Motor neuron (in vitro differentiated cells): ENCODE data around the gene UST. TPM values are rescaled to one million over a fixed set of nuclear protein-coding genes. Genes with fewer than 3 reads are reported as not detected.
"Not testable (repeated sequence)": the region's sequence is repeated elsewhere in the genome, so short reads cannot be mapped to it uniquely, and the experiment has no call there.

Experiments
- ATAC-seq, 8 experiments: fragments of 200-7000 bp; cut with Tn5 transposase; replicated peaks in 6 of 8; 2 replicates each; pipeline ENCODE4 v1.8.0; 2021; ENCODE audit warnings: mild to moderate bottlenecking in 8 of 8, moderate library complexity in 8 of 8
- H3K27ac ChIP-seq, 2 donors: fragments of 250-450 bp; sonication (Bioruptor Pico); 2 replicates each; pipeline ENCODE4 v1.9.0; 2021; ENCODE audit warnings: antibody characterized with exemption in 2 of 2, mild to moderate bottlenecking in 2 of 2, moderate library complexity in 1 of 2
- H3K4me1 ChIP-seq, 2 donors: fragments of 250-450 bp; sonication (Bioruptor Pico); replicated peaks in 1 of 2; 2 replicates each; pipeline ENCODE4 v1.6.1; 2021; ENCODE audit warnings: antibody characterized with exemption in 2 of 2, mild to moderate bottlenecking in 2 of 2, moderate library complexity in 1 of 2
- H3K4me3 ChIP-seq, 5 donors: fragments of 250-450 bp; sonication (Bioruptor Pico); 2 replicates each; pipeline ENCODE4 v1.9.0; 2021; ENCODE audit warnings: antibody characterized with exemption in 5 of 5, mild to moderate bottlenecking in 5 of 5, moderate library complexity in 4 of 5
- WGBS, 10 experiments: fragments of 450-650 bp; shearing (Covaris generic); methylation state at CpG; one replicate each; pipeline ENCODE4 v1.0.0; 2022; 5-methylcytosine and 5-hydroxymethylcytosine counted together
- in situ Hi-C, 9 experiments: fragments of 400-800 bp; cut with MboI; loops; one replicate each; pipeline ENCODE4 v1.15.0; 2021; ENCODE audit warnings: low sequenced_read_pairs in 9 of 9, low pct_unique_long_range_greater_than_20kb in 2 of 9; ENCODE audit not compliant: unreplicated experiment in 9 of 9
- total RNA-seq, 8 experiments: library from RNA; unstranded; fragments of 300-600 nt; gene quantifications; 2 replicates each; pipeline versions ENCODE4 v1.2.3 to v1.2.4, GENCODE V29; 2022

UST gene
- total RNA-seq, 8 experiments from 2014 or later = 5.2 to 22.9 (median 7.8) TPM

DNA sequence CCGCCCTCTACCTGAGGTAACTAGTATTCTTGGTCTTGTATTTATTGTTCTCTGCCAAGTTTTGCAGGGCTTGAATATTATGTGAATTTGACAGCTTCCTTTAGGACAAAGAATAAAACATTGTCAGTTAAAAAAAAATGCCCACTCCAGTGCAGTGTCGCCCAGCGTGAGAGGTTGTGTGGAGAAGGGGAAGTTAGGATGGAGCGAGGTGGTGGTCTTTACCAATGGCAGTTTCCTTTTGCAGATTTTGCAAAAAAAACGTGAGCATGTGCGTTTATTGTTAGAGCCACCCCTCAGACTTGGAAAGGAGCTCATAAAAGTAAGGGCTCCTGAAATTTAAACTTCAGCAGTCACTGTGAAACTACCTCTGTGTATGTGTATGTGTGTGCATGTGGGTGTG, 28.3 kb downstream of the UST start:
- 46 to 100% (median 80%) methylated on average over 1 to 5 of the region's 6 CpGs; no CpG with 5 or more reads in 3 of the 10 experiments for WGBS, 10 experiments
- in situ Hi-C loops = no loop called here
- Histone ChIP-seq H3K4me3 (no peak overlapping the region), H3K27ac (no peak overlapping the region), H3K4me1 (peaks cover 0 to 6% of the 10 kb centered on the region in 2 donors)
- no peak for ATAC-seq

DNA sequence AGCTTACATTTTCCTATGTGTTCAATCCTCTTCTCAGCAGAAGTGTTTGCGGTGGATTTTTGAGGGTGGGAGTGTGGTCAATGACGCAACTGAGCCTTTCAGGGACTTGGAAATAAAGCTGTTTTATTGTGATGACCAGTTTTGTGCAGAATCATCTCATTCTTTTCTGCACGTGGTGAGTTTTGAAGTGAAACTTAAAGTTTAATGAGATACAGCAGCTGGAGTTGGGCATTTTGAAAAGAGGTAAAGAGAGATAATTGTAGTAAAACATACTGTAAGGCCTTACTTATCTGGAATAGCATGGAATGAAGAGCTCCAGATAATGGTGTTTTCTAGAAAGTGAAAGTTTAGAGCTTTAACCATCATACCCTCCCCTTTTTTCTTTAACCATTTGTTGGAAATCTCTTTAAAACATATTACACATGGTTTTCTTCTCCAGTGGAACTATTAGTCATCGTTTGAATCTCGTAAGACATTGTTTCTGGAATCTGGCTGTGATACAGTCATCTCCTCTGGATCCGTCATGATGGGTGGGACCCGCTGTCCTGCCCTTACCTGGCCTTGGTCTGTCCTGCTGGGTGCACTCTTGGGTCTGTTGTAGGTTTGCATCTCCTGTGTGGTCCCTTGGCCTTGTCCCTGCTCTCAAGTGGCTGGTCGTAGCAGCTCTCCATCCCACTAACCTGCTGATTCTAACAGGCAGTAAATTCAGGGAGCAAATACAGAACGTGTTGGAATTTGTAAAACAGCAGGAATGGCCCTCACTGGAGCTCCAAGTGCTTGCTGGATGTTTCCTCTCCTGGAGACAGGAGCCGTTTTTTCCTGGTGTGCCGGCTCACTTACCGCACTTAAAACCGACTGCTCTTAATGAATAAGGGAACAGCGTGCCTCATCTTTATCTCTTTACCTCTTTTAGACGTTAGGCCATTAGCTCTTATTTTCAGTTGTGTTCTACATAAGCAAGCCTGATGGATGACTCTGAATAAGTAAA, 29.8 kb downstream of the UST start:
- in situ Hi-C loops = no loop called here
- peaks cover 0 to 8% of the 10 kb centered on the region in 2 donors for H3K4me1 ChIP-seq
- ATAC-seq = peak in 2 of 8 experiments; percentile 88 to 89
- WGBS, 10 experiments = 10 to 87% (median 68%) methylated on average over 4 to 14 of the region's 15 CpGs
- H3K27ac ChIP-seq = no peak overlapping the region
- H3K4me3 ChIP-seq = no peak overlapping the region

DNA sequence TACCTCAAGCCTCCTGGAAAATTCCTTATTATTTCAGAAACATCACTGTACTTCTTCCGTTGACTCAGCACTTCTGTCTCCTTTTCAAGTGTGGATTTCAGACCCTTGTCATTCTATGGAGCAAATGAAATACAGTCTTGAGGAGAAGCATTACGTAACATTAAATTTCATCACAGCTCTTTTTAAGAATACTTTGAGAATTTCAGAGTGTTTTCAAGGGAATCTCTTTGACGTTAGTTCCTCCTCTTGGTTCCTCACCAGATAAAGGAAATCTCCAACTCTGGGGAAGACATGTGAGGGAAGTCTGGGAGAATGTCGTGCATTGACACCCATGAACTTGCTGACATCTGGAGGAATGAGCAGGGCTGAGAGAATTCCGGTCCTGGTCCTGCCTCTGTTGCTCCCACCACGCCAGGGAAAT, 32.3 kb downstream of the UST start:
- no peak for ATAC-seq
- WGBS, 10 experiments = 50 to 100% (median 91%) methylated on average over 2 to 6 of the region's 6 CpGs
- in situ Hi-C loops = no loop called here
- peaks cover 2 to 9% of the 10 kb centered on the region in 2 donors for H3K4me1 ChIP-seq
- H3K27ac ChIP-seq = no peak overlapping the region
- no peak overlapping the region for H3K4me3 ChIP-seq

DNA sequence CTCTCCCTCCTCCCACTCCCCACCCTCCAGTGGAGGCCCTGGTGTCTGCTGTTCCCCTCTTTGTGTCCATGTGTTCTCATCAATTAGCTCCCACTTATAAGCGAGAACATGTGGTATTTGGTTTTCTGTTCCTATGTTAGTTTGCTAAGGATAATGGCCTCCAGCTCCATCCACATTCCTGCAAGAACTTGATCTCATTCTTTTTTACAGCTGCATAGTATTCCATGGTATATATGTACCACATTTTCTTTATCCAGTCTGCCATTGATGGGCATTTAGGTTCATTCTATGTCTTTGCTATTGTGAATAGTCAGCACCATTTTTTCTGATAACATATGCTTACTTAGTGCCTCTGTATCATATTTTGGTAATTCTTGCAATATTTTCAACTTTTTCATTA, 33.6 kb downstream of the UST start:
- in situ Hi-C loops, ATAC-seq, H3K4me1 ChIP-seq, H3K27ac ChIP-seq, H3K4me3 ChIP-seq: not testable (repeated sequence)
- 60 to 100% (median 87%) methylated on average over 1 of the region's 1 CpG; no CpG with 5 or more reads in 4 of the 10 experiments for WGBS, 10 experiments

DNA sequence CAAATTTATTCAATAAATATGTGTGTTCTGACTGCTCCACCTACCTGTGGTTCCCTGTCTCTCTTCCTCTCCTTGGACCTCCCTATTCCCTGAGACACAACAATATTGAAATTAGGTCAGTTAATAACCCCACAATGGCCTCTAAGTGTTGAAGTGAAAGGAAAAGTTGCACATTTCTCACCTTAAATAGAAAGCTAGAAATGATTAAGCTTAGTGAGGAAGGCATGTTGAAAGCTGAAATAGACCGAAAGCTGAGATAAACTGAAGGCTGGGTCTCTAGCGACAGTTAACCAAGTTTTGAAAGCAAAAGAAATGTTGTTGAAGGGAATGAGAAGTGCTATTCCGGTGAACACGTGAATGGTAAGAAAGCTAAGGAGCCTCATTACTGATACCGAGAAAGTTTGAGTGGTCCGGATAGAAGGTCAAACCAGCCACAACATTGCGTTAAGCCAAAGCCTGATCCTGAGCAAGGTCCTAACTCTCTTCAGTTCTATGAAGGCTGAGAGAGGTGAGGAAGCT, 34.1 kb downstream of the UST start:
- in situ Hi-C loops = no loop called here
- H3K4me1 ChIP-seq = peaks cover 2 to 9% of the 10 kb centered on the region in 2 donors
- no peak for ATAC-seq
- no peak overlapping the region for H3K27ac ChIP-seq
- no peak overlapping the region for H3K4me3 ChIP-seq
- WGBS, 10 experiments = 73 to 100% (median 95%) methylated on average over 2 to 7 of the region's 7 CpGs

DNA sequence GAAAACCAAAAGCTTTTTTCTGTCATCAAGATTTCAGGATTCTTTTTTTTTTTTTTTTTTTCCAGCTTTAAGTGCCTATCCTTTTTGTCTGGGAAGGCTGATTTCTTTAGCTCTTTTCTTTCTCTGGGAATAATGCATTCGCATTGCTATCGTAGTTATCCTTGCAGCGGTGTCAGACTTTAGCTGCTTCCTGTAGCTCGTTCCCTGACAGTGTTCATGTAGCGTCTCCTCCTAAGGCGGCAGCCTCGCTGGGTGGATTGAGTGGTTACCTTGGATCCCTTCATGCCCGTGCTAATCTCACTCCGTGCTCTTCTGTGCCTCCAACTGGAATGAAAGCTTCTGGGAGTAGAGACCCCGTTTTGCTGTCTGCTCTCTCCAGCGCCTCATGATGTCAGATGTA, 43.1 kb downstream of the UST start:
- Histone ChIP-seq H3K27ac (no peak overlapping the region), H3K4me1 (peaks cover 4 to 5% of the 10 kb centered on the region in 2 donors), H3K4me3 (no peak overlapping the region)
- peak in 5 of 8 experiments; percentile 38 to 66 (median 52) for ATAC-seq
- in situ Hi-C loops = no loop called here
- 40 to 87% (median 77%) methylated on average over 1 to 11 of the region's 11 CpGs for WGBS, 10 experiments

DNA sequence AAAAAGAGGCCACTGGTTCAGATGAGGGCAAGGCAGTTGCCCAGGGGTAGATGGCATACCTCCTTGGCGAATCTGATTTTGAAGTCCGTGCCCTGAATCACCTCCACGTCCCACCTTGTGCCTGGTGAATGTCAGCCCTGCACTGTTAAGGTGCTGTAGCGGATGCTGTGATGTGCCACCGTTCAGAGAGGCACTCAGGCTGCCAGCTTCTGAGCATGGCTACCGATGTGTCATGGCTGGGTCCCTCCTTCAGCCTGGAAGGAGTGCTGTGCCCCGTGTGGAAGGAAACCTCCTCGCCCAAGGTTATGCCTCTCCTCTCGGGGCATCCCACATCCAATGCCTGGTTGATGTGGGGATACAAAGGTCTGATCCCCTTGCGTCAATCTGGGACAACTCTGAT, 43.6 kb downstream of the UST start:
- peak in 1 of 8 experiments; percentile 12 for ATAC-seq
- H3K4me1 ChIP-seq = peaks cover 4 to 5% of the 10 kb centered on the region in 2 donors
- WGBS, 10 experiments = 91 to 100% methylated on average over 3 of the region's 10 CpGs; no CpG with 5 or more reads in 8 of the 10 experiments
- in situ Hi-C loops = no loop called here
- no peak overlapping the region for H3K4me3 ChIP-seq
- H3K27ac ChIP-seq = no peak overlapping the region

DNA sequence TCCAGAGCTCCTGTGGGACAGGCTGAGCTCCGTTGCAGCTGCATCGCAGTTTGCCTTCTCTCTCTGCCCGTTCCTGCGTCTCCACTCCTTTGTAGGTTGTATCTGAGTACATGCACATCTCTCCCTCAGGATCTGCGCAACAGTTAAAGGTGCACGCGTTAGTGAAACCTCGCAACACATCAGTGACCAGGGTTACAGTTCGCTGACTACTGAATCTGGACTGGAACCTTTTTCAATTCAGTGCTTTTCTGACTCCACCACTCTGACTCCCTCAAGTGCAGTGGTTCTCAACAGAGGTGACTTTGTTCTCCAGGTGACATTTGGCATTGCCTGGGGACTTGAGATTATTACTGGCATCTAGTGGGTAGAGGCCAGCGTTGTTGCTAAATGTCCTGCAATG, 44.0 kb downstream of the UST start:
- 22 to 100% (median 91%) methylated on average over 1 to 4 of the region's 10 CpGs; no CpG with 5 or more reads in 4 of the 10 experiments for WGBS, 10 experiments
- Histone ChIP-seq H3K27ac (no peak overlapping the region), H3K4me1 (peaks cover 4 to 5% of the 10 kb centered on the region in 2 donors), H3K4me3 (no peak overlapping the region)
- no peak for ATAC-seq
- in situ Hi-C loops = no loop called here

DNA sequence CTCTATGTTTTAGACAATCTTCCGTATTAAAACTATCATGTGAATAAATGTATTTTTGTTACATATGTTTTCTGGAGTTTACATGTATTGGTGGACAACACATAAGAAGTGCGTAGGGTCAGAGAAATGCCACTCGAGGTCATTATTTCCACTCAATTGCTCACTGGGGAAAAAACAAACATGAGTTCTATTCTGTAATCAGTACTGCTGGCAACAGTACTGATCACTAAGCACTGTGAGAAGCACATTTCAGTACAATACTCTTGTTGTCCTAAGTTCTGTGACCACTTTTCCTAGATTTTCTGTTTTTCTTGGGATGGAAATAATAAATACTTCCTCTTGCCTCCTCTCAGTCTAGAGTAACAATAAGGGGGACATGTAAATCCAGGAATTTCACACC, 44.5 kb downstream of the UST start:
- no peak for ATAC-seq
- WGBS, 10 experiments = 55 to 100% (median 88%) methylated on average over 1 to 3 of the region's 3 CpGs; no CpG with 5 or more reads in 1 of the 10 experiments
- in situ Hi-C loops = no loop called here
- Histone ChIP-seq H3K4me3 (no peak overlapping the region), H3K27ac (no peak overlapping the region), H3K4me1 (peaks cover 4 to 5% of the 10 kb centered on the region in 2 donors)

DNA sequence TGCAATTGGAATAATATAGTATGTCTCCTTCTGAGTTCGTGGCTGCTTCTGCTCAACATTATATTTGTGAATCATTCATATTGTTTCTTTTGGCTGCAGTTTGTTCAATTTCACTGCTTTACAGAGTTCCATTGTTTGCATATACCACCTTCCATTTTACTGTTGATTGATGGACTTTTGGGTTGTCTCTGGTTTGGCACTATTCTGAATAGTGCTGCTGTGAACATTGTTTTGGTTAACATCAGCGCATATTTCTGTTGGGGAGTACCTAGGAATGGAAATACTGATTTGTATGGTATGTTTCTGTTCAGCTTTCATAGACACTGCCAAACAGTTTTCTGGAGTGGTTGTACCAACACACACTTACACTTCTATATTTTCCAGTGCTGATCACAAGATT, 46.9 kb downstream of the UST start:
- in situ Hi-C loops = no loop called here

DNA sequence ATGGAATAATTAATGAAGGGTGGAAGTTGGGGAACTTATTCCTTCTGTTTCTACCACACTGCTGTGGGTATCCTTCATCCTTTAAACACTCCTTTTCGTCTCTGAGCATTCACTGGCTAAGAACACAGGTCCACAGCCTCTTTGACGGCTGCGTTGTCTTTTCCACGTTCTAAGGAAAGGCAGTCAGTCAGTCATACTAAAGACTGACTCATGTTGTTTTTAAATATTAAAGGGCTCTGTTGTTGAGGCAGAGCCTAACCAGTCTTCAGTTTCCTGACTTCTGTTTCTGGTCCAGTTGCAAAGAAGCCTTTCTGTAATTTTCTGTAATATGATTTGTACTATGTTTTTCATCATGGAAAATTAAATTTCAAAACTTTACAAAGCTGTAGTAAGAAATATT, 48.0 kb downstream of the UST start:
- Histone ChIP-seq H3K4me1 (peaks cover 4 to 5% of the 10 kb centered on the region in 2 donors), H3K27ac (no peak overlapping the region), H3K4me3 (no peak overlapping the region)
- WGBS, 10 experiments = 61 to 100% (median 80%) methylated on average over 1 to 4 of the region's 4 CpGs; no CpG with 5 or more reads in 1 of the 10 experiments
- in situ Hi-C loops = no loop called here
- no peak for ATAC-seq

More for the DNA sequence above, 46.9 kb downstream of the UST start:
- Histone ChIP-seq H3K27ac (no peak overlapping the region), H3K4me1 (peaks cover 4 to 5% of the 10 kb centered on the region in 2 donors), H3K4me3 (no peak overlapping the region)
- ATAC-seq = no peak
- 60 to 100% (median 100%) methylated on average over 1 to 2 of the region's 2 CpGs; no CpG with 5 or more reads in 3 of the 10 experiments for WGBS, 10 experiments

DNA sequence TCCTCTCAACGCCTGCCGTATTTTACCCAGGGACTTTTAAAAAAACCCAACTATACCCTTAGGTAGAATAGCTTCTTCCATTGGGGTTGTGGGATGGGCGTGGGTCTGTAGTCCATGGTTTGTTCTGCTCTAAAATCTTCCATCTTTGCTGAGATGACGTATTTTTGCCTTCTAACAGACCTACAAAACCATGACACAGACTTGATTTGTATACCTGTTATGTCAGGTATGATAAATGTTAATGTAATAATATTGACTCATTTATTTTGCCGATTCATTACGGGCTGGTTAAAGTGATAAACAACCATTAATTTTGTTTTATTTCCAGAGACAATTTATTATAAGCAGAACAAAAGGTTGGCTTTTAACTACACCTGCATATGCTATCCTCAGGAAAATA, 48.7 kb downstream of the UST start:
- in situ Hi-C loops = no loop called here
- Histone ChIP-seq H3K27ac (no peak overlapping the region), H3K4me1 (peaks cover 0 to 5% of the 10 kb centered on the region in 2 donors), H3K4me3 (no peak overlapping the region)
- 71 to 100% (median 81%) methylated on average over 2 to 6 of the region's 6 CpGs for WGBS, 10 experiments
- ATAC-seq = no peak

DNA sequence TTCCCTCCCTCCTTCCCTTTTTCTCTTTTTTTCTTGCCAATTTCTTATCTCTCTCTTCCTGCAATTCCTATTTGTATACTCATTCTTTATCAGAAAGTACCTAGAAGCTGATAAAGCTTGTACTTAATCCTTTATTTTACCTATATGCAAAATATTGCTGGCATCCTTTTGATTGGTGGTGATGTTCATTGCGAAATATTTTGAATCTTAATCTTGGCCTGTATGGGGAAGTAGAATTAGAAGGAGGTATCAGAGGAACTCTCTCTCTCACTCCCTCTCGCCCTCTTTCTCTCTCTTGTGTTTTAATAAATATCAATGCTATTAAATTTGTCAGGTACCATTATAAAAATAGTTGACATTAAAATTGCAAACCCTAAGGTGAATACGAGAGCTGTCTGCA, 52.8 kb downstream of the UST start:
- no peaks in the 10 kb centered on the region for H3K4me1 ChIP-seq
- ATAC-seq = no peak
- 50 to 100% (median 97%) methylated on average over 1 to 3 of the region's 3 CpGs for WGBS, 10 experiments
- no peak overlapping the region for H3K27ac ChIP-seq
- in situ Hi-C loops = no loop called here
- H3K4me3 ChIP-seq = no peak overlapping the region
